ENCODE measurements around the gene P2RY11. TPM values are rescaled to one million over a fixed set of nuclear protein-coding genes. Genes with fewer than 3 reads are reported as not detected.

P2RY11 gene
- total RNA-seq, 1 experiment from 2014 or later = 3.1 TPM

- no peak for DNase-seq (ENCODE audit: low read depth, low spot score)
- in situ Hi-C loops (cut with HindIII; ENCODE audit: low pct_unique_long_range_greater_than_20kb, low sequenced_read_pairs) = no loop called here
Observed at GRCh38 chr19:10126213-10126639, 14.7 kb downstream of the P2RY11 start.

GRCh38 chr19:10132905-10133304 lies 21.4 kb downstream of the P2RY11 start:
- in situ Hi-C loops (cut with HindIII; ENCODE audit: low pct_unique_long_range_greater_than_20kb, low sequenced_read_pairs) = no loop called here
- peak; percentile 30 for DNase-seq (ENCODE audit: low read depth, low spot score)

- in situ Hi-C loops (cut with HindIII; ENCODE audit: low pct_unique_long_range_greater_than_20kb, low sequenced_read_pairs) = no loop called here
Observed at GRCh38 chr19:10133596-10133995, 22.1 kb downstream of the P2RY11 start.

GRCh38 chr19:10134040-10134439 lies 22.5 kb downstream of the P2RY11 start:
- in situ Hi-C loops (cut with HindIII; ENCODE audit: low pct_unique_long_range_greater_than_20kb, low sequenced_read_pairs) = no loop called here
- no peak for DNase-seq (ENCODE audit: low read depth, low spot score)

More at GRCh38 chr19:10133596-10133995, 22.1 kb downstream of the P2RY11 start:
- no peak for DNase-seq (ENCODE audit: low read depth, low spot score)

GRCh38 chr19:10135551-10136334 lies 24.2 kb downstream of the P2RY11 start:
- in situ Hi-C loops (cut with HindIII; ENCODE audit: low pct_unique_long_range_greater_than_20kb, low sequenced_read_pairs) = no loop called here
- DNase-seq (ENCODE audit: low read depth, low spot score) = no peak

GRCh38 chr19:10136936-10137335 lies 25.4 kb downstream of the P2RY11 start:
- in situ Hi-C loops (cut with HindIII; ENCODE audit: low pct_unique_long_range_greater_than_20kb, low sequenced_read_pairs) = no loop called here
- no peak for DNase-seq (ENCODE audit: low read depth, low spot score)

- DNase-seq (ENCODE audit: low read depth, low spot score) = no peak
- in situ Hi-C loops (cut with HindIII; ENCODE audit: low pct_unique_long_range_greater_than_20kb, low sequenced_read_pairs) = no loop called here
Observed at GRCh38 chr19:10137751-10138682, 26.5 kb downstream of the P2RY11 start.

- DNase-seq (ENCODE audit: low read depth, low spot score) = no peak
- in situ Hi-C loops (cut with HindIII; ENCODE audit: low pct_unique_long_range_greater_than_20kb, low sequenced_read_pairs) = no loop called here
Observed at GRCh38 chr19:10138879-10139795, 27.6 kb downstream of the P2RY11 start.

GRCh38 chr19:10139952-10140351 lies 28.5 kb downstream of the P2RY11 start:
- in situ Hi-C loops (cut with HindIII; ENCODE audit: low pct_unique_long_range_greater_than_20kb, low sequenced_read_pairs) = no loop called here
- no peak for DNase-seq (ENCODE audit: low read depth, low spot score)

- in situ Hi-C loops (cut with HindIII; ENCODE audit: low pct_unique_long_range_greater_than_20kb, low sequenced_read_pairs) = no loop called here
Observed at GRCh38 chr19:10141479-10141878, 30.0 kb downstream of the P2RY11 start.

GRCh38 chr19:10141973-10142372 lies 30.5 kb downstream of the P2RY11 start:
- in situ Hi-C loops (cut with HindIII; ENCODE audit: low pct_unique_long_range_greater_than_20kb, low sequenced_read_pairs) = no loop called here
- DNase-seq (ENCODE audit: low read depth, low spot score) = no peak

More at GRCh38 chr19:10141479-10141878, 30.0 kb downstream of the P2RY11 start:
- no peak for DNase-seq (ENCODE audit: low read depth, low spot score)

- in situ Hi-C loops (cut with HindIII; ENCODE audit: low pct_unique_long_range_greater_than_20kb, low sequenced_read_pairs) = no loop called here
- DNase-seq (ENCODE audit: low read depth, low spot score) = no peak
Observed at GRCh38 chr19:10142701-10143375, 31.3 kb downstream of the P2RY11 start.

GRCh38 chr19:10143681-10144080 lies 32.2 kb downstream of the P2RY11 start:
- in situ Hi-C loops (cut with HindIII; ENCODE audit: low pct_unique_long_range_greater_than_20kb, low sequenced_read_pairs) = no loop called here
- DNase-seq (ENCODE audit: low read depth, low spot score) = no peak

- DNase-seq (ENCODE audit: low read depth, low spot score) = no peak
- in situ Hi-C loops (cut with HindIII; ENCODE audit: low pct_unique_long_range_greater_than_20kb, low sequenced_read_pairs) = no loop called here
Observed at GRCh38 chr19:10144361-10144760, 32.9 kb downstream of the P2RY11 start.

- in situ Hi-C loops (cut with HindIII; ENCODE audit: low pct_unique_long_range_greater_than_20kb, low sequenced_read_pairs) = no loop called here
- no peak for DNase-seq (ENCODE audit: low read depth, low spot score)
Observed at GRCh38 chr19:10145031-10145430, 33.5 kb downstream of the P2RY11 start.

GRCh38 chr19:10146142-10146541 lies 34.6 kb downstream of the P2RY11 start:
- no peak for DNase-seq (ENCODE audit: low read depth, low spot score)
- in situ Hi-C loops (cut with HindIII; ENCODE audit: low pct_unique_long_range_greater_than_20kb, low sequenced_read_pairs) = no loop called here

- in situ Hi-C loops (cut with HindIII; ENCODE audit: low pct_unique_long_range_greater_than_20kb, low sequenced_read_pairs) = no loop called here
- no peak for DNase-seq (ENCODE audit: low read depth, low spot score)
Observed at GRCh38 chr19:10149427-10149826, 37.9 kb downstream of the P2RY11 start.

All from SK-MEL-5 (cell line).